Keratinocyte (primary cell): Measurements from ENCODE around the gene UCK2. TPM values are rescaled to one million over a fixed set of nuclear protein-coding genes. Genes with fewer than 3 reads are reported as not detected.

Source experiments
- DNase-seq: peaks from one replicate; pipeline ENCODE4 v3.0.0-alpha.2; 2011; ENCODE audit warnings: low read depth, missing footprints, low spot score
- FAIRE-seq: peaks from 2 replicates; lab custom pipeline; 2011; peaks lifted over from hg19 to GRCh38; lab: Jason Lieb, UNC
- H2AFZ ChIP-seq: 2 replicates; pipeline ENCODE4 v1.6.0; 2012; ENCODE audit warnings: low read length, control low read depth, inconsistent platforms; ENCODE audit not compliant: control insufficient read depth
- H3K27ac ChIP-seq: 2 replicates; pipeline ENCODE4 v1.5.1; 2011; ENCODE audit warnings: low read length; ENCODE audit not compliant: control insufficient read depth, insufficient read depth
- H3K27me3 ChIP-seq: 3 replicates; pipeline ENCODE4 v1.6.0; 2011; ENCODE audit warnings: low read length; ENCODE audit not compliant: control insufficient read depth, insufficient read depth; ENCODE audit errors: extremely low read depth
- H3K36me3 ChIP-seq, 2 experiments: 2 replicates in 1 of 2; 3 replicates in 1 of 2; pipeline ENCODE4 v1.5.1; 2011; ENCODE audit warnings: low read length in 2 of 2, mild to moderate bottlenecking in 1 of 2; ENCODE audit not compliant: control insufficient read depth in 2 of 2, insufficient read depth in 2 of 2; ENCODE audit errors: extremely low read depth in 1 of 2
- H3K4me1 ChIP-seq: 3 replicates; pipeline ENCODE4 v1.5.1; 2011; ENCODE audit warnings: low read length; ENCODE audit not compliant: control insufficient read depth, insufficient read depth; ENCODE audit errors: extremely low read depth
- H3K4me2 ChIP-seq: 3 replicates; pipeline ENCODE4 v1.6.0; 2011; ENCODE audit warnings: low read depth, low read length; ENCODE audit not compliant: control insufficient read depth, insufficient read depth; ENCODE audit errors: extremely low read depth
- H3K4me3 ChIP-seq, 3 experiments: fragments of 200-600 bp in 1 of 3; sonication (generic) in 1 of 3; 2 replicates in 2 of 3; 3 replicates in 1 of 3; pipeline ENCODE4 v1.5.1; 2011 to 2016; ENCODE audit warnings: low read length in 3 of 3, mild to moderate bottlenecking in 3 of 3, control low read depth in 2 of 3, inconsistent platforms in 1 of 3, low read depth in 1 of 3, mixed read lengths in 1 of 3, mixed run types in 1 of 3, moderate library complexity in 1 of 3; ENCODE audit not compliant: control insufficient read depth in 2 of 3, insufficient read depth in 2 of 3; ENCODE audit errors: extremely low read depth in 1 of 3
- H3K79me2 ChIP-seq: 2 replicates; pipeline ENCODE4 v1.6.0; 2012; ENCODE audit warnings: low read length; ENCODE audit not compliant: control insufficient read depth, insufficient read depth
- H3K9ac ChIP-seq: 3 replicates; pipeline ENCODE4 v1.6.0; 2011; ENCODE audit warnings: low read length; ENCODE audit not compliant: control insufficient read depth, insufficient read depth; ENCODE audit errors: extremely low read depth
- H3K9me1 ChIP-seq: 3 replicates; pipeline ENCODE4 v1.6.0; 2011; ENCODE audit warnings: low read length; ENCODE audit not compliant: control insufficient read depth, insufficient read depth; ENCODE audit errors: extremely low read depth
- H3K9me3 ChIP-seq: 2 replicates; pipeline ENCODE4 v1.5.1; 2012; ENCODE audit warnings: low read depth, low read length; ENCODE audit not compliant: control insufficient read depth
- H4K20me1 ChIP-seq: 3 replicates; pipeline ENCODE4 v1.6.0; 2011; ENCODE audit warnings: low read length; ENCODE audit not compliant: control insufficient read depth, insufficient read depth; ENCODE audit errors: extremely low read depth
- EZH2 ChIP-seq: IDR thresholded peaks from one replicate; pipeline ENCODE4 v1.6.1; 2012; ENCODE audit warnings: inconsistent platforms, mild to moderate bottlenecking, low read length, moderate library complexity
- dilution Hi-C: fragments of 300-500 bp; cut with MboI; formaldehyde crosslinking; loops from one replicate; pipeline ENCODE4 v1.7.0; 2020; ENCODE audit warnings: low sequenced_read_pairs; ENCODE audit not compliant: extremely low pct_ligation_motif_present
- polyA plus RNA-seq, 5 experiments: library from polyadenylated mRNA; depleted of rRNA in 3 of 5; stranded (reverse) in 3 of 5; stranded (forward) in 1 of 5; unstranded in 1 of 5; fragments of >200 nt; gene quantifications; 1 replicate in 1 of 5; 2 replicates in 3 of 5; 3 replicates in 1 of 5; pipeline versions ENCODE4 v1.2.1 to v1.2.3, GENCODE V29; 2011 to 2012; ENCODE audit warnings: missing spikeins in 2 of 5, low read depth in 1 of 5, low replicate concordance in 1 of 5
- TF ChIP-seq, protein P1 (sequence below), 3 experiments: IDR thresholded peaks in 1 of 3; conservative IDR thresholded peaks in 1 of 3; optimal IDR thresholded peaks in 1 of 3; 2 replicates in 2 of 3; 3 replicates in 1 of 3; pipeline versions ENCODE3 to v1.5.1; 2011; ENCODE audit warnings: low read length in 3 of 3, mild to moderate bottlenecking in 3 of 3, moderate library complexity in 2 of 3, control low read depth in 1 of 3, inconsistent platforms in 1 of 3; ENCODE audit not compliant: insufficient read depth in 2 of 3; ENCODE audit errors: extremely low read depth in 1 of 3

Gene UCK2
- polyA plus RNA-seq, 1 donor (not counting 4 experiments of a cell fraction or from before 2014, with no cell fraction given), result 71.9 TPM

DNA sequence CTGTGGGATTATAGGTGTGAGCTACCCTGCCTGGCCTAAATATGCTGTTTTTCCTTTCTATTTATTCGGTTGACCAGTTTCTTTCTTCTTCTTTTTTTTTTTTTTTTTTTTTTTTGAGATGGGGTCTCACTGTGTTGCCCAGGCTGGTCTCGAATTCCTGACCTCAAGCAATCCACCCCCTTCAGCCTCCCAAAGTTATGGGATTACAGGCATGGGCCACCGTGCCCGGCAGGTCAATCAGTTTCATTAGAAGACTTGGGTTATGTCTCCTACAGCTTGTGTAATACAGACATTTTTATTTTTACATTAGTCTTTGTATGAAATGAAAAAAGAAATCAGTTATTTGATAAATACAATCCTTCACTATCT lies 61.1 kb downstream of the UCK2 start:
- peaks cover 18 to 22% of the 10 kb centered on the region in 2 experiments for H3K36me3 ChIP-seq
- no peak for DNase-seq
- H3K9me3 ChIP-seq, result no peaks in the 10 kb centered on the region
- dilution Hi-C loops, result no loop called here
- H3K27me3 ChIP-seq, result no peaks in the 10 kb centered on the region
- no peaks in the 10 kb centered on the region for H4K20me1 ChIP-seq
- peaks cover 18% of the 10 kb centered on the region for H3K4me1 ChIP-seq
- no peaks in the 10 kb centered on the region for H3K9me1 ChIP-seq
- H3K9ac ChIP-seq, result no peak overlapping the region
- H3K4me3 ChIP-seq, result no peak overlapping the region
- H3K79me2 ChIP-seq, result peaks cover 72% of the 10 kb centered on the region
- TF ChIP-seq, protein P1, sequence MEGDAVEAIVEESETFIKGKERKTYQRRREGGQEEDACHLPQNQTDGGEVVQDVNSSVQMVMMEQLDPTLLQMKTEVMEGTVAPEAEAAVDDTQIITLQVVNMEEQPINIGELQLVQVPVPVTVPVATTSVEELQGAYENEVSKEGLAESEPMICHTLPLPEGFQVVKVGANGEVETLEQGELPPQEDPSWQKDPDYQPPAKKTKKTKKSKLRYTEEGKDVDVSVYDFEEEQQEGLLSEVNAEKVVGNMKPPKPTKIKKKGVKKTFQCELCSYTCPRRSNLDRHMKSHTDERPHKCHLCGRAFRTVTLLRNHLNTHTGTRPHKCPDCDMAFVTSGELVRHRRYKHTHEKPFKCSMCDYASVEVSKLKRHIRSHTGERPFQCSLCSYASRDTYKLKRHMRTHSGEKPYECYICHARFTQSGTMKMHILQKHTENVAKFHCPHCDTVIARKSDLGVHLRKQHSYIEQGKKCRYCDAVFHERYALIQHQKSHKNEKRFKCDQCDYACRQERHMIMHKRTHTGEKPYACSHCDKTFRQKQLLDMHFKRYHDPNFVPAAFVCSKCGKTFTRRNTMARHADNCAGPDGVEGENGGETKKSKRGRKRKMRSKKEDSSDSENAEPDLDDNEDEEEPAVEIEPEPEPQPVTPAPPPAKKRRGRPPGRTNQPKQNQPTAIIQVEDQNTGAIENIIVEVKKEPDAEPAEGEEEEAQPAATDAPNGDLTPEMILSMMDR (optimal IDR thresholded peaks at IDR 0.05 in 1 of 3, IDR thresholded peaks at IDR 0.05 in 1 of 3, conservative IDR thresholded peaks at IDR 0.05 in 1 of 3; ENCODE audit: extremely low read depth in 1 of 3, insufficient read depth in 2 of 3, low read length in 3 of 3), result no peak
- no peak for TF ChIP-seq EZH2
- H3K27ac ChIP-seq, result peak overlapping the region; percentile 27
- FAIRE-seq, result no peak
- H2AFZ ChIP-seq, result no peak overlapping the region
- H3K4me2 ChIP-seq, result no peak overlapping the region

DNA sequence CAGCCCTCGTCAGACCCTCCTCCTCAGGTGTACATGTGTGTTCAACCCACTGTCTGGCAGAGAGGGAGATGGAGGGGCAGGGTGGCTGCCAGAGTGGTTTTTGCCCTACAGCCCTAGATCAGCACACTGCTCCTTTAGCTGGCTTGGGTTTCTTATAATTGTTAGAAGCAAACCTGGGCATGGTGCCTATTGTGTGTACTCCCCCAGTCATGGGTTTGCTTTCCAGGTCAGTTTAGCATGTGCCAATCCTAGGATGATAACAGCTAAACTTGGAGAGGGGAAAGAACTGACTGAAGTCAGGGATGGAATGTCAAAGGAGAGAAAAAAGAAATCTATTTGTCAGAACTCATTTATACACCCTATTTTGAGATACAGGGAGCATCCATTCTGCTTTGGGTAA lies 63.3 kb downstream of the UCK2 start:
- TF ChIP-seq, protein P1 (optimal IDR thresholded peaks at IDR 0.05 in 1 of 3, IDR thresholded peaks at IDR 0.05 in 1 of 3, conservative IDR thresholded peaks at IDR 0.05 in 1 of 3; ENCODE audit: extremely low read depth in 1 of 3, insufficient read depth in 2 of 3, low read length in 3 of 3), result no peak
- no peak for TF ChIP-seq EZH2
- Histone ChIP-seq H3K9me3 (no peaks in the 10 kb centered on the region), H3K27ac (no peak overlapping the region), H2AFZ (no peak overlapping the region), H3K36me3 (peaks cover 19 to 28% of the 10 kb centered on the region in 2 experiments), H3K4me2 (no peak overlapping the region), H3K4me1 (peaks cover 18% of the 10 kb centered on the region), H3K9ac (no peak overlapping the region), H3K27me3 (no peaks in the 10 kb centered on the region), H3K79me2 (peaks cover 51% of the 10 kb centered on the region), H3K4me3 (no peak overlapping the region), H3K9me1 (no peaks in the 10 kb centered on the region), H4K20me1 (no peaks in the 10 kb centered on the region)
- DNase-seq (no peak), FAIRE-seq (no peak)
- dilution Hi-C loops, result no loop called here
